ENCODE results near the gene TTLL5.
A peak's percentile ranks its signal among the peaks of the same experiment; 100 is the strongest.

TTLL5 gene

GRCh38 chr14:75976826-75977581, 316.0 kb downstream of the TTLL5 start:
- DNase-seq = no peak

GRCh38 chr14:75977582-75977943, 316.5 kb downstream of the TTLL5 start:
- no peak for DNase-seq

GRCh38 chr14:75978249-75978731, 317.2 kb downstream of the TTLL5 start:
- no peak for DNase-seq

GRCh38 chr14:75979071-75979571, 318.1 kb downstream of the TTLL5 start:
- DNase-seq = no peak

GRCh38 chr14:75979648-75980565, 318.9 kb downstream of the TTLL5 start:
- DNase-seq = no peak

GRCh38 chr14:75980856-75981255, 319.8 kb downstream of the TTLL5 start:
- DNase-seq = no peak

- DNase-seq = peak; percentile 65
Measured at GRCh38 chr14:75981426-75982265, 320.6 kb downstream of the TTLL5 start, which contains the start of gene TGFB3. Gene TGFB3 (minus strand): TSS chr14:75981995. CDS start chr14:75980893, 1,102 bp downstream.

- DNase-seq = peak; percentile 68
Measured at GRCh38 chr14:75982266-75983018, 321.4 kb downstream of the TTLL5 start.

- no peak for DNase-seq
Measured at GRCh38 chr14:75983019-75983358, 321.9 kb downstream of the TTLL5 start.

GRCh38 chr14:75984674-75985073, 323.6 kb downstream of the TTLL5 start:
- DNase-seq = no peak

GRCh38 chr14:75985618-75986438, 324.8 kb downstream of the TTLL5 start, which contains the start of gene IFT43:
Gene IFT43 (plus strand): TSS chr14:75985763. CDS start chr14:75985787, 24 bp downstream.
- peak; percentile 72 for DNase-seq

GRCh38 chr14:75986439-75986765, 325.4 kb downstream of the TTLL5 start:
- DNase-seq = no peak

GRCh38 chr14:75987201-75987970, 326.3 kb downstream of the TTLL5 start:
- no peak for DNase-seq

- DNase-seq = no peak
Measured at GRCh38 chr14:75989134-75989533, 328.1 kb downstream of the TTLL5 start.

GRCh38 chr14:75990297-75990696, 329.3 kb downstream of the TTLL5 start:
- no peak for DNase-seq

- DNase-seq = no peak
Measured at GRCh38 chr14:75991753-75992152, 330.7 kb downstream of the TTLL5 start.

- DNase-seq = no peak
Measured at GRCh38 chr14:75993567-75994041, 332.6 kb downstream of the TTLL5 start.

GRCh38 chr14:75995372-75996041, 334.5 kb downstream of the TTLL5 start:
- DNase-seq = no peak

GRCh38 chr14:75996488-75996887, 335.4 kb downstream of the TTLL5 start:
- DNase-seq = no peak
